Esophagus (tissue), 2 donors: Measurements from ENCODE around the gene WASF2. TPM values are rescaled to one million over a fixed set of nuclear protein-coding genes. Genes with fewer than 3 reads are reported as not detected.

Experiments used
- H3K27ac ChIP-seq, 2 donors: one replicate each; pipeline ENCODE4 v1.5.1; 2013; ENCODE audit warnings: low read depth in 2 of 2, mild to moderate bottlenecking in 2 of 2, inconsistent platforms in 1 of 2, low read length in 1 of 2, moderate library complexity in 1 of 2
- H3K27me3 ChIP-seq, 2 donors: one replicate each; pipeline ENCODE4 v1.6.1; 2013; ENCODE audit warnings: low read length in 2 of 2, control low read depth in 1 of 2, mild to moderate bottlenecking in 1 of 2; ENCODE audit not compliant: insufficient read depth in 2 of 2, control insufficient read depth in 1 of 2
- H3K36me3 ChIP-seq, 2 donors: one replicate each; pipeline ENCODE4 v1.6.1; 2013; ENCODE audit warnings: low read length in 1 of 2; ENCODE audit not compliant: control insufficient read depth in 2 of 2, insufficient read depth in 2 of 2
- H3K4me1 ChIP-seq, 2 donors: one replicate each; pipeline ENCODE4 v1.6.1; 2013; ENCODE audit warnings: low read length in 1 of 2; ENCODE audit not compliant: control insufficient read depth in 2 of 2, insufficient read depth in 2 of 2
- H3K4me3 ChIP-seq, 2 donors: one replicate each; pipeline ENCODE4 v1.5.1; 2013; ENCODE audit warnings: low read length in 2 of 2, mild to moderate bottlenecking in 2 of 2, low read depth in 1 of 2, moderate library complexity in 1 of 2
- H3K9me3 ChIP-seq, 2 donors: one replicate each; pipeline ENCODE4 v1.6.1; 2013; ENCODE audit warnings: mild to moderate bottlenecking in 2 of 2, low read depth in 1 of 2, low read length in 1 of 2, moderate library complexity in 1 of 2; ENCODE audit not compliant: control insufficient read depth in 2 of 2, insufficient read depth in 1 of 2
- WGBS, 2 donors: extraction: QIAGEN DNeasy Blood & Tissue Kit; methylation state at CpG; one replicate each; pipeline ENCODE4 v1.1.7; 2013; 5-methylcytosine and 5-hydroxymethylcytosine counted together
- polyA plus RNA-seq, 2 donors: library from polyadenylated mRNA; stranded (reverse); fragments of 200-250 nt; gene quantifications; one replicate each; pipeline ENCODE4 v1.2.3, GENCODE V29; 2013
- donor health status: healthy with polysubstance abuse.
- donor health status: Bipolar disorder and iron deficiency.

The WASF2 gene
- polyA plus RNA-seq, 2 donors: 47.8 TPM

- no peak overlapping the region for H3K4me3 ChIP-seq
Measured at GRCh38 chr1:27521861-27522431, 32.0 kb upstream of the WASF2 start.

GRCh38 chr1:27521336-27521831 is 31.4 kb upstream of the WASF2 start:
- Histone ChIP-seq H3K4me1 (peaks cover 36 to 59% of the 10 kb centered on the region in 2 donors), H3K9me3 (no peaks in the 10 kb centered on the region), H3K27me3 (no peaks in the 10 kb centered on the region), H3K27ac (peak overlapping the region; percentile 96 to 97), H3K36me3 (no peaks in the 10 kb centered on the region), H3K4me3 (no peak overlapping the region)
- 7 to 14% methylated on average over 20 of the region's 20 CpGs for WGBS, 2 donors

More at GRCh38 chr1:27521861-27522431, 32.0 kb upstream of the WASF2 start:
- Histone ChIP-seq H3K4me1 (peaks cover 35 to 65% of the 10 kb centered on the region in 2 donors), H3K9me3 (no peaks in the 10 kb centered on the region), H3K27ac (peak overlapping the region; percentile 96 to 97), H3K27me3 (no peaks in the 10 kb centered on the region), H3K36me3 (no peaks in the 10 kb centered on the region)
- 30 to 44% methylated on average over 9 of the region's 9 CpGs for whole genome bisulfite sequencing, 2 donors

- H3K9me3 ChIP-seq: no peaks in the 10 kb centered on the region
- 47 to 48% methylated on average over 4 of the region's 4 CpGs for WGBS, 2 donors
- H3K27ac ChIP-seq: peak overlapping the region; percentile 96 to 97
- H3K4me3 ChIP-seq: no peak overlapping the region
- no peaks in the 10 kb centered on the region for H3K27me3 ChIP-seq
- H3K36me3 ChIP-seq: no peaks in the 10 kb centered on the region
- peaks cover 35 to 56% of the 10 kb centered on the region in 2 donors for H3K4me1 ChIP-seq
Measured at GRCh38 chr1:27520651-27521050, 30.7 kb upstream of the WASF2 start.

- H3K36me3 ChIP-seq: no peaks in the 10 kb centered on the region
- no peak overlapping the region for H3K4me3 ChIP-seq
- H3K27ac ChIP-seq: peak overlapping the region; percentile 96 to 97
- H3K4me1 ChIP-seq: peaks cover 32 to 51% of the 10 kb centered on the region in 2 donors
- H3K9me3 ChIP-seq: no peaks in the 10 kb centered on the region
- no peaks in the 10 kb centered on the region for H3K27me3 ChIP-seq
- 45 to 53% methylated on average over 24 of the region's 24 CpGs for WGBS, 2 donors
Measured at GRCh38 chr1:27519331-27520258, 29.6 kb upstream of the WASF2 start.

- H3K4me1 ChIP-seq: peaks cover 29 to 46% of the 10 kb centered on the region in 2 donors
- H3K4me3 ChIP-seq: no peak overlapping the region
- H3K27me3 ChIP-seq: no peaks in the 10 kb centered on the region
- 66 to 68% methylated on average over 7 of the region's 7 CpGs for WGBS, 2 donors
- no peaks in the 10 kb centered on the region for H3K36me3 ChIP-seq
- H3K27ac ChIP-seq: peak overlapping the region; percentile 96 to 97
- no peaks in the 10 kb centered on the region for H3K9me3 ChIP-seq
Measured at GRCh38 chr1:27518808-27519207, 28.8 kb upstream of the WASF2 start.

GRCh38 chr1:27517907-27518718 is 28.1 kb upstream of the WASF2 start:
- H3K4me3 ChIP-seq: no peak overlapping the region
- peak overlapping the region; percentile 96 to 97 for H3K27ac ChIP-seq
- no peaks in the 10 kb centered on the region for H3K9me3 ChIP-seq
- no peaks in the 10 kb centered on the region for H3K36me3 ChIP-seq
- peaks cover 28 to 41% of the 10 kb centered on the region in 2 donors for H3K4me1 ChIP-seq
- no peaks in the 10 kb centered on the region for H3K27me3 ChIP-seq
- 49 to 50% methylated on average over 21 of the region's 21 CpGs for WGBS, 2 donors

- WGBS, 2 donors: 45 to 50% methylated on average over 2 of the region's 2 CpGs
- Histone ChIP-seq H3K27ac (peak overlapping the region; percentile 96 to 97), H3K9me3 (no peaks in the 10 kb centered on the region), H3K4me3 (no peak overlapping the region), H3K27me3 (no peaks in the 10 kb centered on the region), H3K4me1 (peaks cover 24 to 34% of the 10 kb centered on the region in 2 donors), H3K36me3 (no peaks in the 10 kb centered on the region)
Measured at GRCh38 chr1:27517301-27517700, 27.3 kb upstream of the WASF2 start.

GRCh38 chr1:27515626-27516025 is 25.7 kb upstream of the WASF2 start:
- peak overlapping the region in 1 of 2 donors; percentile 84 for H3K27ac ChIP-seq
- H3K9me3 ChIP-seq: no peaks in the 10 kb centered on the region
- WGBS, 2 donors: 75 to 87% methylated on average over 3 of the region's 3 CpGs
- no peaks in the 10 kb centered on the region for H3K36me3 ChIP-seq
- no peaks in the 10 kb centered on the region for H3K27me3 ChIP-seq
- H3K4me1 ChIP-seq: peaks cover 16 to 23% of the 10 kb centered on the region in 2 donors
- no peak overlapping the region for H3K4me3 ChIP-seq

GRCh38 chr1:27513958-27514357 is 24.0 kb upstream of the WASF2 start:
- 46 to 56% methylated on average over 7 of the region's 7 CpGs for WGBS, 2 donors
- no peaks in the 10 kb centered on the region for H3K36me3 ChIP-seq
- no peaks in the 10 kb centered on the region for H3K27me3 ChIP-seq
- no peaks in the 10 kb centered on the region for H3K9me3 ChIP-seq
- peaks cover 5 to 9% of the 10 kb centered on the region in 2 donors for H3K4me1 ChIP-seq
- H3K27ac ChIP-seq: peak overlapping the region; percentile 7 to 27
- no peak overlapping the region for H3K4me3 ChIP-seq
